ENCODE measurements around the gene DEPDC1. TPM values are rescaled to one million over a fixed set of nuclear protein-coding genes. Genes with fewer than 3 reads are reported as not detected.
"Not testable (repeated sequence)": the region's sequence is repeated elsewhere in the genome, so short reads cannot be mapped to it uniquely, and the experiment has no call there.

DEPDC1 gene
- total and polyA plus RNA-seq, 9 donors, result 0.11 to 0.59 (median 0.25) TPM; not detected in 2

GRCh38 chr1:68478662-68479061 lies 18.2 kb downstream of the DEPDC1 start:
- intact Hi-C loops (cut with DNase I), result no loop called here
- no peak for TF ChIP-seq EP300 (IDR thresholded peaks at IDR 0.05)
- no peak overlapping the region for H3K4me3 ChIP-seq
- no peaks in the 10 kb centered on the region for H3K27me3 ChIP-seq
- no peaks in the 10 kb centered on the region for H3K9me3 ChIP-seq
- no peaks in the 10 kb centered on the region for H3K4me1 ChIP-seq (ENCODE audit: insufficient read depth)
- H3K36me3 ChIP-seq, result no peaks in the 10 kb centered on the region
- whole genome bisulfite sequencing, 3 donors, result 93 to 96% (median 96%) methylated on average over 2 of the region's 2 CpGs
- no peak for DNase-seq
- no peak overlapping the region for H3K27ac ChIP-seq

DNA sequence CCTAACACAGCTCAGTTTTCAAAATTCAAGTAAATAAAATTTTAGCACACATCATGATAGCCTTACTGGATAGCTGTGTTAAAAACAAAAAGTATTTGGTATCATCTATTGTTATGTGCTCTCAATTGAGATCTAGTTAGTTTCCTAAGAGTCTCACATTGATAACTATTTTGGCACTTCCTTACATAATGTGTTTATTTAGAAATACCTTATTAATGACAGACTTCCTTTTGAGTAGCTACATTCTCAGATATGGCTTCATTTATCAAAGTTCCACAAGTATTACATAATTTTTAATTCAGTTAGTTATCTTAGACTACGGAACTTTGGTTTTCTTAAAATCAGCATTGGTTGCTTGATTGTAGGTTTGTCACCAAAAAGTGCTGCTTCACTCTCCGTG lies 20.3 kb downstream of the DEPDC1 start:
- WGBS, 3 donors, result 46 to 62% (median 57%) methylated on average over 2 of the region's 2 CpGs
- DNase-seq; intact Hi-C loops (cut with DNase I); H3K9me3 ChIP-seq; H3K36me3 ChIP-seq; H3K4me3 ChIP-seq; H3K27ac ChIP-seq; H3K27me3 ChIP-seq; H3K4me1 ChIP-seq (ENCODE audit: insufficient read depth): not testable (repeated sequence)

DNA sequence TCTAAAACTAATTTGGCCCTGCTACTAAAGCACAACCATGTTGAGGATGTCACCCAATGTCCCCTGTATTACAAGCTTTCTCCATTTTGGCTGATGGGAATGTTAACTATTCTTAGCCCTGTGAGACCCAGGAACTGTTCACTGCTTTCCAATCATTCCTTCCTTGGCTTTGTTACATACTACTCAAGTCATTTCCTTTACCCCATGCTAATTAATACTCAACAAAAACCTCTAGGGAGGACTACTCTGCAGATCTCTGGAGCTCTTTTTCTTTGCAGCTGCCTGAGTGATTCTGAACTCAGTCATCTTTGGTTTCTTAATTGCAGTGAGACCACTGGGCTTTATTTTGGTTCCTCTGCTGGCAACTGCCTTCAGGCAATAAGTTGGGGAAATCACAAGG lies 23.8 kb downstream of the DEPDC1 start:
- no peak for DNase-seq
- intact Hi-C loops (cut with DNase I), result no loop called here
- TF ChIP-seq EP300 (IDR thresholded peaks at IDR 0.05), result no peak
- TF ChIP-seq POLR2A (IDR thresholded peaks at IDR 0.05), result no peak
- TF ChIP-seq, protein P1, sequence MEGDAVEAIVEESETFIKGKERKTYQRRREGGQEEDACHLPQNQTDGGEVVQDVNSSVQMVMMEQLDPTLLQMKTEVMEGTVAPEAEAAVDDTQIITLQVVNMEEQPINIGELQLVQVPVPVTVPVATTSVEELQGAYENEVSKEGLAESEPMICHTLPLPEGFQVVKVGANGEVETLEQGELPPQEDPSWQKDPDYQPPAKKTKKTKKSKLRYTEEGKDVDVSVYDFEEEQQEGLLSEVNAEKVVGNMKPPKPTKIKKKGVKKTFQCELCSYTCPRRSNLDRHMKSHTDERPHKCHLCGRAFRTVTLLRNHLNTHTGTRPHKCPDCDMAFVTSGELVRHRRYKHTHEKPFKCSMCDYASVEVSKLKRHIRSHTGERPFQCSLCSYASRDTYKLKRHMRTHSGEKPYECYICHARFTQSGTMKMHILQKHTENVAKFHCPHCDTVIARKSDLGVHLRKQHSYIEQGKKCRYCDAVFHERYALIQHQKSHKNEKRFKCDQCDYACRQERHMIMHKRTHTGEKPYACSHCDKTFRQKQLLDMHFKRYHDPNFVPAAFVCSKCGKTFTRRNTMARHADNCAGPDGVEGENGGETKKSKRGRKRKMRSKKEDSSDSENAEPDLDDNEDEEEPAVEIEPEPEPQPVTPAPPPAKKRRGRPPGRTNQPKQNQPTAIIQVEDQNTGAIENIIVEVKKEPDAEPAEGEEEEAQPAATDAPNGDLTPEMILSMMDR (IDR thresholded peaks at IDR 0.05), result no peak

GRCh38 chr1:68470388-68470970 lies 26.4 kb downstream of the DEPDC1 start:
- Histone ChIP-seq H3K27ac (no peak overlapping the region), H3K4me3 (no peak overlapping the region), H3K4me1 (ENCODE audit: insufficient read depth) (no peaks in the 10 kb centered on the region), H3K36me3 (no peaks in the 10 kb centered on the region), H3K27me3 (no peaks in the 10 kb centered on the region), H3K9me3 (no peaks in the 10 kb centered on the region)
- WGBS, 3 donors, result 85 to 88% (median 85%) methylated on average over 2 of the region's 2 CpGs
- intact Hi-C loops (cut with DNase I), result no loop called here
- TF ChIP-seq POLR2A (IDR thresholded peaks at IDR 0.05) (no peak), EP300 (IDR thresholded peaks at IDR 0.05) (no peak)
- TF ChIP-seq, protein P1 (IDR thresholded peaks at IDR 0.05), result no peak
- no peak for DNase-seq

More for the DNA sequence above, 23.8 kb downstream of the DEPDC1 start:
- H3K36me3 ChIP-seq, result no peaks in the 10 kb centered on the region
- H3K9me3 ChIP-seq, result no peaks in the 10 kb centered on the region
- H3K4me3 ChIP-seq, result no peak overlapping the region
- H3K27me3 ChIP-seq, result no peaks in the 10 kb centered on the region
- no peak overlapping the region for H3K27ac ChIP-seq
- no peaks in the 10 kb centered on the region for H3K4me1 ChIP-seq (ENCODE audit: insufficient read depth)

- no peak for DNase-seq
- H3K27me3 ChIP-seq, result no peaks in the 10 kb centered on the region
Observed at GRCh38 chr1:68464891-68465290, 32.0 kb downstream of the DEPDC1 start.

More at GRCh38 chr1:68464891-68465290, 32.0 kb downstream of the DEPDC1 start:
- WGBS, 3 donors, result 55 to 59% (median 57%) methylated on average over 6 of the region's 6 CpGs
- intact Hi-C loops (cut with DNase I), result no loop called here
- Histone ChIP-seq H3K4me3 (no peak overlapping the region), H3K4me1 (ENCODE audit: insufficient read depth) (no peaks in the 10 kb centered on the region), H3K9me3 (no peaks in the 10 kb centered on the region), H3K27ac (no peak overlapping the region), H3K36me3 (no peaks in the 10 kb centered on the region)
- TF ChIP-seq, protein P1 (IDR thresholded peaks at IDR 0.05), result no peak
- no peak for TF ChIP-seq EP300 (IDR thresholded peaks at IDR 0.05)
- no peak for TF ChIP-seq POLR2A (IDR thresholded peaks at IDR 0.05)
